ENCODE measurements around the gene DACH1.

GRCh38 chr13:71448080-71448630 lies 418.8 kb downstream of the DACH1 start:
- no peak for TF ChIP-seq POLR2AphosphoS5 (IDR thresholded peaks at IDR 0.05)
- no peak for TF ChIP-seq CTCF (IDR thresholded peaks at IDR 0.05)

Data from suprapubic skin (tissue), 3 donors.